Head of caudate nucleus (tissue), 42 donors: Measurements from ENCODE around the gene LLGL2.
A peak's percentile ranks its signal among the peaks of the same experiment; 100 is the strongest.

ENCODE experiments used
- DNase-seq, 42 donors: peaks; one replicate each; pipeline versions ENCODE4 v3.0.0 to v3.0.0-alpha.2; 2020 to 2021; ENCODE audit warnings: mixed read lengths in 7 of 42
- intact Hi-C: fragments of 100-400 bp; cut with DNase I; formaldehyde crosslinking; loops from one replicate; pipeline ENCODE4 v1.15.0; 2022

The LLGL2 gene

DNA sequence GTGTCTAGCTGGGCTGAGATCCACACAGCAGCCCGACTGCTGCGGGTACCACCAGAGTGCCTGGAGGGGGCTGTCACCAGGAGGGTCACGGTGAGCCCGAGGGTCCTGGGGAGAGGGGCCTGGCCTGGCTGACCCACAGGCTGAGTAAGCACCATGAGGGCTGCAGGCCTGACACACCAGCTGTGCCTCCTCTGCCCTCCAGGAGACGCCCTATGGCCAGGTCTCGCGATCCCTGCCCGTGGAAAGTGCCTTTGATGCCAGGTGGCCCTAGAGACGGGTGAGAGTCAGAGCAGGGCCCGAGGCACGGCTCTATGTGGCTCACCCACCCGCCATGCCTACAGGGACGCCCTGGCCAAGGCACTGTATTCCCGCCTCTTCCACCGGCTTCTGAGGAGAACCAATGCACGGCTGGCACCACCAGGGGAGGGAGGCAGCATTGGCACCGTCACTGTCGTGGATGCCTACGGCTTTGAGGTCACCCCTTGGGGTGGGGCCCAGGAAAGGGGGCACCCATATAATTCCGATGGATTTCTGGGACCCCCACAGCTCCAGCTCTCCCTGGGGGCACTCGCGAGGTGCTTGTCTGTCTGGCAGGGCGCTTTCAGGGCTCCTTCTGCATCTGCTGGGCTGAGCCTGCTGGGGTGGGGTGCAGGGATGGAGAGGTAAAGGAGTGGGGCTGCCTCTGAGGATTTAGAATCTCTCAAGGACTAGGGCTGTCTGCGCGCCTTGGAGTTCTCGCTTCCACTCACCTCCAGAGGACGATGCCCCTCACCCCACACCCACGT, 69.2 kb downstream of the LLGL2 start:
- no peak for DNase-seq
- intact Hi-C loops: no loop called here

- intact Hi-C loops: no loop called here
- DNase-seq: no peak
Measured at GRCh38 chr17:75595284-75595919, 69.9 kb downstream of the LLGL2 start.

GRCh38 chr17:75595920-75596313, 70.4 kb downstream of the LLGL2 start:
- no peak for DNase-seq
- intact Hi-C loops: no loop called here

- DNase-seq: no peak
Measured at GRCh38 chr17:75596320-75597087, 71.0 kb downstream of the LLGL2 start.

DNA sequence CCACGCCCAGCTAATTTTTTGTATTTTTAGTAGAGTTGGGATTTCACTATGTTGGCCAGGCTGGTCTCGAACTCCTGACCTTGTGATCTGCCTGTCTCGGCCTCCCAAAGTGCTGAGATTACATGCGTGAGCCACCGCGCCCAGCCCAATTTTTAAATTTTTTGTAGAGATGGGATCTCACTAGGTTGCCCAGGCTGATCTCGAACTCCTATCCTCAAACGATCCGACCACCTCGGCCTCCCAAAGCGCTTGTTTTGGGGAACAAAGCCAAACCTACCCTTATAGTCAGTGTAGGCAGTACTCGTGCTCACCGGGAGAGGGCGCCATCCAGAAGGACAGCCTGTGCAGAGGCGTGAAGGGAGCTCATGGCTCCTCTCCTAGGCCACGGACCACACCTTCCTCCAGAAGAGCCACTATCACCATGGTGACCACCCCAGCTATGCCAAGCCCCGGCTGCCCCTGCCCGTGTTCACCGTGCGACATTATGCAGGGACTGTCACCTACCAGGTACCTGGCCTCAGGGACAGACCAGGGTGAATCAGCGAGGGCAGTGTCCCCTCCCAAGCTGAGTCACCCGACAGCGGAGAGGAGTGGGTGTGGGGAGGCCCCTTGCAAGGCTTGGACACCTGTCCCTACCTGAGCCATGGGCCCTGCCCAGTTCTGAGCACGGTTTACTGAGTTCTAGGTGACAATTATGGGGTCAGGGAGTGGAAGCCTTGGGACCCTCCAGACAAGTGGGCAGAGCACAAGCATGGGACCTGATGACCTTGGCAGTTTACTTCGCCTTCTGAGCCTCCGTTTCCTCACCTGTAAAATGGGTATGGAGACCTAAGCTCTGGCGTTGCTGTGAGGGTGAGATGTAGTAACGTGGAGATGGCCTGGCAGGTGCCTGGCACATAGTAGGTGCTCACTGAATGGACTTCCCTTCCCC, 75.8 kb downstream of the LLGL2 start:
- intact Hi-C loops: no loop called here
- DNase-seq: peak in 38 of 42 donors; percentile 22 to 85 (median 56)

More at GRCh38 chr17:75596320-75597087, 71.0 kb downstream of the LLGL2 start:
- intact Hi-C loops: no loop called here

DNA sequence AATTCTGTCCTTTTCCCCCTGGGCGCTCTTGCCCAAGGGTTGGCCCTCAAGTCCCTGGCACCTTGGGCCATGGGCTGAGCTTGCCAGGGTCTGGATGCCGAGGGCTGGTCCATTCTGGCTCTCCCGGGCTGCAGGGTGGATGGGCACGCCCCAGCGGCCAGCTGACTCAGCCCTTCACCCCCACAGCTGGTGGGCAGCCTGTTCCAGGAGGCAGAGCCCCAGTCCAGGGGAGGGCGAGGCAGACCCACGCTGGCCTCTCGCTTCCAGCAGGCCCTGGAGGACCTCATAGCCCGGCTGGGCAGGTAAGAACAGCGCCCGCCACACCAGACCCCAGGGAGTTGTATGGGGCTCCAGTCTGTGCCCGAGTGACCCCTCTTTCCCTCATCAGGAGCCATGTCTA, 77.1 kb downstream of the LLGL2 start:
- no peak for DNase-seq
- intact Hi-C loops: no loop called here

DNA sequence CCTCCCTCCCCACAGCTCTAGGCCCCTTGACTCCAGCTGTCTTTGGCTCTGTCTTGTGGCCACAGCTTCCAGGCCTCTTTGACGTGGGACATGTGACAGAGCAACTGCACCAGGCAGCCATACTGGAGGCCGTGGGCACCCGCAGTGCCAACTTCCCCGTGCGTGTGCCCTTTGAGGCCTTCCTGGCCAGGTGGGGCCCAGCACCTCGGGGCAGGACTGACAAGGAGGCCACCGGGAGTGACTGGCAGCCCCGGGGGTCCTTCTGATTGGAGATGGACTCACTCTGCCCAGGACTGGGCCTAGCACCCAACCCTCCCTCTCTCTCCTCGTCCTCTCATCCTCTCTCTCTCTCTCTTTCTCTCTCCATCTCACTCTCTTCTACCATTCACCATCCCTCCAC, 77.6 kb downstream of the LLGL2 start:
- intact Hi-C loops: no loop called here
- no peak for DNase-seq

- intact Hi-C loops: no loop called here
- no peak for DNase-seq
Measured at GRCh38 chr17:75604034-75604695, 78.7 kb downstream of the LLGL2 start.

GRCh38 chr17:75605790-75606189, 80.3 kb downstream of the LLGL2 start:
- DNase-seq: no peak
- intact Hi-C loops: no loop called here

DNA sequence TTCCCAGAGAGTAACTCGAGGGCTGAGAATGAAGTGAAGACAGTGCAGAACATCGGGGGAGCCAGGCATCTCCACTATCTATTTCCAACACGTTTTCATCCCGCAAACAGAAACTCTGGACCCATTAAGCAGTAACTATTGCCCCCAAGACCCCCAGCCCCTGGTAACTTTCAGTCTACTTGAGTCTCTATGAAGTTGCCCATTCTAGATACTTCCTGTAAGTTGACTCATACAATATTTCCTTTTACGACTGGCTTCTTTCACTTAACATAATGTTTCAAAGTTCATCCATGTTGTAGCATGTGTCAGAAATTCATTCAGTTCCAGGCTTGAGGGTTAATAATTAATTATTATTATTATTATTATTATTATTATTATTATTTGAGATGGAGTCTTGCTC, 81.6 kb downstream of the LLGL2 start:
- intact Hi-C loops: no loop called here
- DNase-seq: no peak

- no peak for DNase-seq
- intact Hi-C loops: no loop called here
Measured at GRCh38 chr17:75610103-75610984, 84.8 kb downstream of the LLGL2 start.

DNA sequence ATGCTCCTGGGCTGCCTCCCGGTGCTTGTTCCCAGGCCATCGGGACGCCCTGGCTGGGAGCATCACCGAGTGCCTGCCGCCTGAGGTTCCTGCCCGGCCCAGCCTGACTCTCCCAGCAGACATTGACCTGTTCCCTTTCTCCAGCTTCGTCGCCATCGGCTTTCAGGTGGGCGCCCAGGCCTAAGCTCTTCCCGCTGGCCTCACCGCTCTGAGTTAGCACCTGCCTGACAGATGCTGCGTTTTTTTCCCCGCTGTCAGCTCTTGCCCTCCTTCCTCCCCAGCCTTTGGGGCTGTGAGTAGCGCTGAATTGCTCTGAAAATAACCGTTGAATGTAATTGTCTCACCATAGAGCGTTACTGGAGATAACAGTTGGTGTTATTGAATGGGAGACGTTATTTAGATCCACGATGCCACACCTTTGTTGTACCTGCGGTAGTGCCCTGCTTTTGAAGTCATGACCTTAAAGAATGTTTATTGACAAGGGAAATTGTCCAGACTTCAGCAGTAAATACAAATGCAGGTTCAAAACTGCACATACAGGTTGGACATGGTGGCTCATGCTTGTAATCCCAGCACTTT, 86.4 kb downstream of the LLGL2 start:
- DNase-seq: no peak
- intact Hi-C loops: no loop called here

- no peak for DNase-seq
- intact Hi-C loops: no loop called here
Measured at GRCh38 chr17:75612906-75613626, 87.6 kb downstream of the LLGL2 start.

- intact Hi-C loops: no loop called here
- DNase-seq: no peak
Measured at GRCh38 chr17:75614006-75614405, 88.5 kb downstream of the LLGL2 start.

DNA sequence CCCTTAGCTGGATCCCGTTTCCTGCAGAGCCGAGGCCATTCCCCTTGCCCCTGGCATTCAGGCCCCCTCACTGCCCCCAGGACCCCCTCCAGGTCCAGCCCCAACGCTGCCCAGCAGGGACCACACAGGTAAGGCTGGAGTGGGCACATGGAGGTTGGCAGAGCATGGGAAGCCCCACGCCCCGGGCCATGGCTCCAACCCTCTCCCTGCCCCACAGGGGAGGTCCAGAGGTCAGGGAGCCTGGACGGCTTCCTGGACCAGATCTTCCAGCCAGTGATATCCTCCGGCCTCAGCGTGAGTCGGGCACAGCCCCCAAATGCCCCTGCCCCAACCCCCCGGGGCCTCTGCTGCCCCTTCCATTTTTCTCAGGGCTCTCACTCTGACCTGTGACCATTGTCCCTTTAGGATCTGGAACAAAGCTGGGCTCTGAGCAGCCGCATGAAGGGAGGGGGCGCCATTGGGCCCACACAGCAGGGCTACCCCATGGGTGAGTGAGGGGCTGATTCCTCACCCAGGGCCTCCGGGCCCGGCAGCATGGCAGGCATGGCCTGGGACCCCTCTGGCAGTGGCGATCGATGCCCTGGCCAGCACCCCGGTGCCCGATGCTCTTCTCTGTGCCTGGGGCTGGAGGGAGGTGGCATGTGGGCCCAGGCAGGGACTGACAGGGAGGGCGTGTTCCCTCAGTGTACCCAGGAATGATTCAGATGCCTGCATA, 89.2 kb downstream of the LLGL2 start:
- no peak for DNase-seq
- intact Hi-C loops: no loop called here

- intact Hi-C loops: no loop called here
- no peak for DNase-seq
Measured at GRCh38 chr17:75615301-75615700, 89.8 kb downstream of the LLGL2 start.
